Measurements from ENCODE around the gene DPP10.

DPP10 gene

DNA sequence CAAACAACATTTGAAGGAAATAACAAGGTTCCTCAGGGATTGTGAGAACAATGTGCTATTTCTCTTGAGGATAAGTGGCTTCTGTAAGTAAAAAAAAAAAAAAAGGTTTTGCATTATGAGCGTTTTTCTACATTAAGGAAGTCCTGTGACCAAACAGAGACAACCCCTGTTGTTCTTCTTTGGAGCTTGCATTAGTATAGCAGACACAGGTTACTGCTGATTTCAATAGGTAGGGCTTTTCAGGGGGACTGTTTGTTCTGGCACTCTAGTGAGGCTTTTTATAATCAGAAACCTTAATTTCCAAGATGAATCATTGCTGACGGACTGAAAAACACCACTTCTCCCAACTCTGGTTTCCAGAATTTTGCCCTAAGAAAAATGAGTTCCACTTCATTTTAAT is 8.2 kb downstream of the DPP10 start:
- H3K9me2 ChIP-seq (replicated peaks; ENCODE audit: low read depth, low read length) = no peaks in the 10 kb centered on the region
- H3K27me3 ChIP-seq (ENCODE audit: insufficient read depth, low read length, poor library complexity, severe bottlenecking) = no peaks in the 10 kb centered on the region
- H2AFZ ChIP-seq (ENCODE audit: low read length) = no peak overlapping the region
- H3F3A ChIP-seq (ENCODE audit: low read depth) = no peaks in the 10 kb centered on the region
- no peaks in the 10 kb centered on the region for H3K9me3 ChIP-seq (ENCODE audit: insufficient read depth, low read depth, low read length)
- no peaks in the 10 kb centered on the region for H3K36me3 ChIP-seq (ENCODE audit: insufficient read depth, low read length)
- no peak overlapping the region for H3K4me3 ChIP-seq (ENCODE audit: low read length, poor library complexity, severe bottlenecking)
- no peaks in the 10 kb centered on the region for H4K20me1 ChIP-seq (ENCODE audit: insufficient read depth, low read length, poor library complexity, severe bottlenecking)
- TF ChIP-seq, protein P1, sequence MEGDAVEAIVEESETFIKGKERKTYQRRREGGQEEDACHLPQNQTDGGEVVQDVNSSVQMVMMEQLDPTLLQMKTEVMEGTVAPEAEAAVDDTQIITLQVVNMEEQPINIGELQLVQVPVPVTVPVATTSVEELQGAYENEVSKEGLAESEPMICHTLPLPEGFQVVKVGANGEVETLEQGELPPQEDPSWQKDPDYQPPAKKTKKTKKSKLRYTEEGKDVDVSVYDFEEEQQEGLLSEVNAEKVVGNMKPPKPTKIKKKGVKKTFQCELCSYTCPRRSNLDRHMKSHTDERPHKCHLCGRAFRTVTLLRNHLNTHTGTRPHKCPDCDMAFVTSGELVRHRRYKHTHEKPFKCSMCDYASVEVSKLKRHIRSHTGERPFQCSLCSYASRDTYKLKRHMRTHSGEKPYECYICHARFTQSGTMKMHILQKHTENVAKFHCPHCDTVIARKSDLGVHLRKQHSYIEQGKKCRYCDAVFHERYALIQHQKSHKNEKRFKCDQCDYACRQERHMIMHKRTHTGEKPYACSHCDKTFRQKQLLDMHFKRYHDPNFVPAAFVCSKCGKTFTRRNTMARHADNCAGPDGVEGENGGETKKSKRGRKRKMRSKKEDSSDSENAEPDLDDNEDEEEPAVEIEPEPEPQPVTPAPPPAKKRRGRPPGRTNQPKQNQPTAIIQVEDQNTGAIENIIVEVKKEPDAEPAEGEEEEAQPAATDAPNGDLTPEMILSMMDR (conservative IDR thresholded peaks at IDR 0.05; ENCODE audit: low read length) = no peak
- no peak for TF ChIP-seq EZH2phosphoT487 (IDR thresholded peaks at IDR 0.05; ENCODE audit: borderline replicate concordance)
- H3K9ac ChIP-seq (ENCODE audit: low read depth, low read length, poor library complexity, severe bottlenecking) = no peak overlapping the region
- H3K79me2 ChIP-seq (ENCODE audit: insufficient read depth, low read length) = no peaks in the 10 kb centered on the region
- no peaks in the 10 kb centered on the region for H3K4me1 ChIP-seq (ENCODE audit: insufficient read depth, low read length, poor library complexity, severe bottlenecking)
- H3K4me2 ChIP-seq (ENCODE audit: low read depth, low read length, poor library complexity, severe bottlenecking) = no peak overlapping the region

DNA sequence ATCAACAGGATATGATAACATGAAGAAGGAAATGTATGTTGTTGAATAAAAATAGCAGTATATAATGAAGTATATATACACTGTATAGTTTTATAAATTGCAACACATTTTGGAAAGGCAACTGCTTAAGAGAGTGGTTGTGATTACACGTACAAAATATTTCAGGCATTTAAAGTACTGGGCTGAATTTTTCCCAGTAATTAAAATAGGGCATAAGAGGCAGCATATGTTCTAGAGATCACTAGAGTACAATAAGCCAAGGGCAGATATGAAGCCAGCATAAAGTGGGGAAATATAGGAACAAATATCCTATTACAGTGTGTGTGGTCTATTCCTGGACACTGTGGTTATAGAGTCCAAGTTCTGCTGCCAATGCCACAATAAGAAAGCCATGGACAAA is 14.1 kb downstream of the DPP10 start:
- Histone ChIP-seq H3F3A (ENCODE audit: low read depth) (no peaks in the 10 kb centered on the region), H2AFZ (ENCODE audit: low read length) (no peak overlapping the region), H3K9me2 (replicated peaks; ENCODE audit: low read depth, low read length) (no peaks in the 10 kb centered on the region), H3K9me3 (ENCODE audit: insufficient read depth, low read depth, low read length) (no peaks in the 10 kb centered on the region), H4K20me1 (ENCODE audit: insufficient read depth, low read length, poor library complexity, severe bottlenecking) (no peaks in the 10 kb centered on the region), H3K36me3 (ENCODE audit: insufficient read depth, low read length) (no peaks in the 10 kb centered on the region), H3K4me3 (ENCODE audit: low read length, poor library complexity, severe bottlenecking) (no peak overlapping the region), H3K4me2 (ENCODE audit: low read depth, low read length, poor library complexity, severe bottlenecking) (no peak overlapping the region), H3K9ac (ENCODE audit: low read depth, low read length, poor library complexity, severe bottlenecking) (no peak overlapping the region), H3K27me3 (ENCODE audit: insufficient read depth, low read length, poor library complexity, severe bottlenecking) (no peaks in the 10 kb centered on the region), H3K79me2 (ENCODE audit: insufficient read depth, low read length) (no peaks in the 10 kb centered on the region), H3K4me1 (ENCODE audit: insufficient read depth, low read length, poor library complexity, severe bottlenecking) (no peaks in the 10 kb centered on the region)
- TF ChIP-seq EZH2phosphoT487 (IDR thresholded peaks at IDR 0.05; ENCODE audit: borderline replicate concordance) = no peak
- TF ChIP-seq, protein P1 (conservative IDR thresholded peaks at IDR 0.05; ENCODE audit: low read length) = no peak

DNA sequence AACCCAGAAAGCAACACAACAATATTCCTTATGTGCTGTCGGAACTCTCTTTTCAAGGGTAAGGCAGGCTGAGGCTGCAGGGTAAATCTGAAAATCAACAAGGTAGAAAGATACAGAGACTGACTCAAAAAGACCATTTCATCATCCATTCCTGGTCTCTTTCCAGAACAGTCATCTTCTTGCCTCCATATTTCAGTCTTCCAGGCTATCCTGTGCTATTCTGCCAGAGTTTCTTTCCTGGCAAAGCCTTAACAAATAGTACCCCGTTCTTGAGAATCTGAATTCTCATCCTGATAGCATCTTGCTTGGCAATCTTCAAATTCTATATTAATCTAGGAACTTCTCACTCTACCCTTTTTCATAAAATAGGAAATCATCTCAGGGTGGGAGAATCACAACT is 15.5 kb downstream of the DPP10 start:
- Histone ChIP-seq H3F3A (ENCODE audit: low read depth) (no peaks in the 10 kb centered on the region), H3K27me3 (ENCODE audit: insufficient read depth, low read length, poor library complexity, severe bottlenecking) (no peaks in the 10 kb centered on the region), H4K20me1 (ENCODE audit: insufficient read depth, low read length, poor library complexity, severe bottlenecking) (no peaks in the 10 kb centered on the region), H3K4me1 (ENCODE audit: insufficient read depth, low read length, poor library complexity, severe bottlenecking) (no peaks in the 10 kb centered on the region), H2AFZ (ENCODE audit: low read length) (no peak overlapping the region), H3K9me3 (ENCODE audit: insufficient read depth, low read depth, low read length) (no peaks in the 10 kb centered on the region), H3K4me2 (ENCODE audit: low read depth, low read length, poor library complexity, severe bottlenecking) (no peak overlapping the region), H3K9me2 (replicated peaks; ENCODE audit: low read depth, low read length) (no peaks in the 10 kb centered on the region), H3K36me3 (ENCODE audit: insufficient read depth, low read length) (no peaks in the 10 kb centered on the region), H3K4me3 (ENCODE audit: low read length, poor library complexity, severe bottlenecking) (no peak overlapping the region), H3K9ac (ENCODE audit: low read depth, low read length, poor library complexity, severe bottlenecking) (no peak overlapping the region), H3K79me2 (ENCODE audit: insufficient read depth, low read length) (no peaks in the 10 kb centered on the region)
- TF ChIP-seq EZH2phosphoT487 (IDR thresholded peaks at IDR 0.05; ENCODE audit: borderline replicate concordance) = no peak
- TF ChIP-seq, protein P1 (conservative IDR thresholded peaks at IDR 0.05; ENCODE audit: low read length) = no peak
